ENCODE measurements around the gene RNF123. TPM values are rescaled to one million over a fixed set of nuclear protein-coding genes. Genes with fewer than 3 reads are reported as not detected.

RNF123 gene
- total RNA-seq, 1 experiment from 2014 or later: 71.9 TPM

DNA sequence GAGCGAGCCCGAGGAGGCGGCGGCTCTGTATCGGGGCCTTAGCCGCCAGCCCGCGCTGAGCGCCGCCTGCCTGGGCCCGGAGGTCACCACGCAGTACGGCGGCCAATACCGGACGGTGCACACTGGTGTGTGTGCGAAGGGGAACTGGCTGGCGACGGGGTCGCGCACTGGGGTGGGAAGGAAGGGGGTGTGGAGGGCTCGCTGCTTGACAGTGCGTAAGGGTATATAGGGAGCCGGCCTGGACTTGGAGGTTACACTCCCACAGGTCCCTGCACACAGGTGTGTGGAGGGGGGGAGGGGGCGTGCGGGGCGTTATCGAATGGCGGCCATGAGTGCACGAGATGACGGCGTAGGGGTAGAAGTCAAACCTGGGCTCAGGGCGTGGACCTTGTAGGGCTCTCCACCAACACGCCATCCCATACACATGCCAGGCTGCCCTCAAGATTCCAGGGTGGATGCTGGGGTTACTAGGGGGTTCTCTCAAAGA is 14.8 kb upstream of the RNF123 start:
- POLR2A ChIA-PET: no interaction called here
- DNase-seq (ENCODE audit: low read depth, low spot score): no peak

DNA sequence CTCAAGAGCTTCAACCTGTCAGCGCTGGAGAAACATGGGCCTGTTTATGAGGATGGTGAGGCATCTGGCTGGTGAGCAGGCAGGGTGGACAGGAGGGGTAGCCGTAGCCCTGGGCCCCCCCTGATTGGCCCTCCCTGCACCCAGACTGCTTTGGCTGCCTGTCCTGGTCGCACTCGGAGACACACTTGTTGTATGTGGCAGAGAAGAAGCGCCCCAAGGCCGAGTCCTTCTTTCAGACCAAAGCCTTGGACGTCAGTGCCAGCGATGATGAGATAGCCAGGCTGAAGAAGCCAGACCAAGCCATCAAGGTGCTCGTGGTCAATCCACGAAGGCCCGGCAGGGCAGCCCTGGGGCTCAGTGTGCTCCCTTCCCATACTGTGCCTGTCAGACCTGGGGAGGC is 13.4 kb upstream of the RNF123 start:
- Histone ChIP-seq H3K4me2 (ENCODE audit: low read length) (no peak overlapping the region; the same call in 1 of the 2 replicates), H2AFZ (ENCODE audit: low read depth, low read length, poor library complexity, severe bottlenecking) (no peak overlapping the region), H3K4me3 (replicated peaks in 1 of 2; ENCODE audit: low read depth in 1 of 2, low read length in 2 of 2) (no peak overlapping the region), H3K36me3 (ENCODE audit: control insufficient read depth in 1 of 2, insufficient read depth in 2 of 2, low read length in 2 of 2) (peaks cover 24 to 52% of the 10 kb centered on the region in 2 experiments; a peak in 3 of 4 replicates), H3K27me3 (ENCODE audit: insufficient read depth, low read length) (no peaks in the 10 kb centered on the region), H3K4me1 (ENCODE audit: control insufficient read depth in 1 of 2, insufficient read depth in 2 of 2, low read length in 2 of 2) (peaks cover 10 to 32% of the 10 kb centered on the region in 2 experiments; a peak in 3 of 4 replicates), H4K20me1 (ENCODE audit: insufficient read depth) (no peaks in the 10 kb centered on the region), H3K27ac (ENCODE audit: low read depth, low read length) (no peak overlapping the region), H3K79me2 (ENCODE audit: insufficient read depth, low read length) (peaks cover 28% of the 10 kb centered on the region), H3K9ac (ENCODE audit: low read length) (no peak overlapping the region), H3K9me3 (ENCODE audit: control insufficient read depth in 1 of 2, insufficient read depth in 1 of 2, low read depth in 1 of 2, low read length in 2 of 2) (no peaks in the 10 kb centered on the region), H3K9me2 (ENCODE audit: insufficient read depth) (no peaks in the 10 kb centered on the region)
- ChIA-PET CTCF (interaction anchor here (1.1 kb wide), 1 partner anchor 136 kb away, joined by 5 read pairs; no protein-coding TSS in a partner anchor), POLR2A (no interaction called here), RAD21 (ENCODE audit: low non-redundant PET in 1 of 2, low total read pairs in 2 of 2, uncharacterized antibody in 2 of 2, unreplicated experiment in 2 of 2) (no interaction called here)
- TF ChIP-seq SRF (IDR thresholded peaks at IDR 0.05; ENCODE audit: low read depth) (no peak), TCF7L2 (IDR thresholded peaks at IDR 0.05; ENCODE audit: borderline replicate concordance, extremely low read depth, insufficient read depth, insufficient read length) (no peak), POLR2A (IDR thresholded peaks at IDR 0.05; ENCODE audit: borderline replicate concordance, extremely low read depth, insufficient read depth, insufficient read length) (no peak), ELF1 (IDR thresholded peaks at IDR 0.05; ENCODE audit: borderline replicate concordance, low read depth) (no peak), SIN3A (IDR thresholded peaks at IDR 0.05; ENCODE audit: low read depth) (no peak)
- TF ChIP-seq, protein P1, sequence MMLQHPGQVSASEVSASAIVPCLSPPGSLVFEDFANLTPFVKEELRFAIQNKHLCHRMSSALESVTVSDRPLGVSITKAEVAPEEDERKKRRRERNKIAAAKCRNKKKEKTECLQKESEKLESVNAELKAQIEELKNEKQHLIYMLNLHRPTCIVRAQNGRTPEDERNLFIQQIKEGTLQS (IDR thresholded peaks at IDR 0.05): no peak
- DNase-seq (ENCODE audit: low read depth, low spot score) (no peak), ATAC-seq (no peak)
- intact Hi-C loops (cut with micrococcal nuclease): no loop called here
- no TSS peak for BruUV-seq (replicated peaks)

More for the DNA sequence above, 14.8 kb upstream of the RNF123 start:
- H3K9ac ChIP-seq (ENCODE audit: low read length): peak overlapping the region; percentile 99
- intact Hi-C loops (cut with micrococcal nuclease): loop anchor here (1.0 to 5.0 kb wide), 2 partner anchors 45 to 202 kb away; partner anchors contain the start of genes AMIGO3 and DAG1
- peaks cover 10 to 32% of the 10 kb centered on the region in 2 experiments; a peak in 3 of 4 replicates for H3K4me1 ChIP-seq (ENCODE audit: control insufficient read depth in 1 of 2, insufficient read depth in 2 of 2, low read length in 2 of 2)
- H3K36me3 ChIP-seq (ENCODE audit: control insufficient read depth in 1 of 2, insufficient read depth in 2 of 2, low read length in 2 of 2): peaks cover 21 to 38% of the 10 kb centered on the region in 2 experiments; a peak in 3 of 4 replicates
- CTCF ChIA-PET: no interaction called here
- H3K27ac ChIP-seq (ENCODE audit: low read depth, low read length): peak overlapping the region; percentile 98
- H2AFZ ChIP-seq (ENCODE audit: low read depth, low read length, poor library complexity, severe bottlenecking): no peak overlapping the region
- no peaks in the 10 kb centered on the region for H3K9me3 ChIP-seq (ENCODE audit: control insufficient read depth in 1 of 2, insufficient read depth in 1 of 2, low read depth in 1 of 2, low read length in 2 of 2)
- H3K79me2 ChIP-seq (ENCODE audit: insufficient read depth, low read length): peaks cover 28% of the 10 kb centered on the region
- H3K4me2 ChIP-seq (ENCODE audit: low read length): peak overlapping the region; percentile 99
- RAD21 ChIA-PET (ENCODE audit: low non-redundant PET in 1 of 2, low total read pairs in 2 of 2, uncharacterized antibody in 2 of 2, unreplicated experiment in 2 of 2): interaction anchor here in 1 of 2 experiments (0.9 kb wide), 1 partner anchor 135 kb away, joined by 3 read pairs; no protein-coding TSS in a partner anchor
- TF ChIP-seq, protein P2, sequence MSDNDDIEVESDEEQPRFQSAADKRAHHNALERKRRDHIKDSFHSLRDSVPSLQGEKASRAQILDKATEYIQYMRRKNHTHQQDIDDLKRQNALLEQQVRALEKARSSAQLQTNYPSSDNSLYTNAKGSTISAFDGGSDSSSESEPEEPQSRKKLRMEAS (IDR thresholded peaks at IDR 0.05): no peak
- TF ChIP-seq, protein P1 (IDR thresholded peaks at IDR 0.05): no peak
- TF ChIP-seq POLR2A (IDR thresholded peaks at IDR 0.05; ENCODE audit: borderline replicate concordance, extremely low read depth, insufficient read depth, insufficient read length): peak; percentile 24
- peak; percentile 75; the same call in 1 of the 2 replicates for TF ChIP-seq ZFX (IDR thresholded peaks at IDR 0.05)
- no peaks in the 10 kb centered on the region for H3K27me3 ChIP-seq (ENCODE audit: insufficient read depth, low read length)
- H4K20me1 ChIP-seq (ENCODE audit: insufficient read depth): no peaks in the 10 kb centered on the region
- H3K9me2 ChIP-seq (ENCODE audit: insufficient read depth): no peaks in the 10 kb centered on the region
- ATAC-seq: peak; percentile 24
- peak overlapping the region; percentile 90 to 98 for H3K4me3 ChIP-seq (replicated peaks in 1 of 2; ENCODE audit: low read depth in 1 of 2, low read length in 2 of 2)
- BruUV-seq (replicated peaks): TSS peak; percentile 41

Data from HCT116 (cell line).